Epithelial cell of proximal tubule (primary cell): ENCODE measurements around the gene MAGI2. TPM values are rescaled to one million over a fixed set of nuclear protein-coding genes. Genes with fewer than 3 reads are reported as not detected.

Source experiments
- DNase-seq: peaks from one replicate; pipeline ENCODE4 v3.0.0-alpha.2; 2011; ENCODE audit warnings: low read depth
- H3K4me3 ChIP-seq: 2 replicates; pipeline ENCODE4 v1.5.1; 2011; ENCODE audit warnings: low read depth, mild to moderate bottlenecking, low read length
- CTCF ChIP-seq: conservative IDR thresholded peaks from 2 replicates; pipeline ENCODE4 v1.5.1; 2012; ENCODE audit warnings: low read depth, mild to moderate bottlenecking, low read length
- total RNA-seq: library from RNA; depleted of rRNA; stranded (reverse); fragments of >200 nt; gene quantifications from 2 replicates; pipeline ENCODE4 v1.2.3, GENCODE V29; 2015

Gene MAGI2
- total RNA-seq, 1 donor from 2014 or later, result 0.92 TPM

DNA sequence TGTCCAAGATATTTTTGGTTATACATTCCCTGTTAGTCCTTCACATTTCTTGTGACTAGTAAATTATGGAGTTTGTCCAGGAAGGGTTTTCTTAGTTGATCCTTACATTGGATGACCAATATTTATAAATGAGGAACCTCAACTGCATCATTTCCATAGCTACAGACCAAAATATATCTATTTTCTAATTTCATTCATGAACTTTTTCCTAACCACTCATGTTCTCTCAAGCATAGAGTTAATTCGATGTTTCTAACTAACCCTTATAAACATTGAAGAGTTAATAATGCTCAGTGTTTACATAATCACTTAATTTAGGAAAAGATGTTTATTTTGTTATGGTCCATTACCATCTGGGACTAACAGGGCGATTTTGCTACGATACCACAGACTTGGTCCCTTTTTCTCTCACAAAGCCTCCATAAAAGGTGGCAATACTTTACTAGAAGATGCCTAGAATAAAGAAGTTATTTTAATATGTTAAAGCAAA is 591.0 kb downstream of the MAGI2 start:
- H3K4me3 ChIP-seq, result no peak overlapping the region
- no peak for DNase-seq
- TF ChIP-seq CTCF, result no peak

- no peak for TF ChIP-seq CTCF
- no peak for DNase-seq
Measured at GRCh38 chr7:78852951-78853350, 600.5 kb downstream of the MAGI2 start.

GRCh38 chr7:78850093-78850740 is 603.2 kb downstream of the MAGI2 start:
- TF ChIP-seq CTCF, result no peak
- no peak for DNase-seq
- H3K4me3 ChIP-seq, result no peak overlapping the region

More at GRCh38 chr7:78852951-78853350, 600.5 kb downstream of the MAGI2 start:
- no peak overlapping the region for H3K4me3 ChIP-seq

- no peak for TF ChIP-seq CTCF
Measured at GRCh38 chr7:78845155-78845554, 608.3 kb downstream of the MAGI2 start.

DNA sequence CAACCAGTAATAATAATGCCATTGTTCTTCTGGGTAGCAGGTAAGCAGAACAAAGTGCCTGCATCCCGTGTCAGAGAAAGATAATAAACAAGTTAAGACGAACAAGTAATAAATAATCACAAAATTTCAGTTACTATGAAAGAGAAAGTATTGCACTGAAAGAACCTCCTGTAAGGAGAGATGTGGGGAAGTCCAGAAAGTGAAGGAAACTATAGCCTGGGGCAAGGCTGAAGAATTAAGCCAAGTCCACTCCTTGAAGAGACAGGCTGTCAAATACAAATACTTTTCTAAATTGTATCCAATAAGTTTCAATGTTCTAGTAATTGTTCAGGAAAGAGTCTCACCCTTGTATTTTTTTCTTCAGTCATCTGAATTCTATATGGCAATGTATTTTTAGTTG is 611.4 kb downstream of the MAGI2 start:
- DNase-seq, result no peak
- no peak overlapping the region for H3K4me3 ChIP-seq
- TF ChIP-seq CTCF, result no peak

More at GRCh38 chr7:78845155-78845554, 608.3 kb downstream of the MAGI2 start:
- H3K4me3 ChIP-seq, result no peak overlapping the region
- no peak for DNase-seq

DNA sequence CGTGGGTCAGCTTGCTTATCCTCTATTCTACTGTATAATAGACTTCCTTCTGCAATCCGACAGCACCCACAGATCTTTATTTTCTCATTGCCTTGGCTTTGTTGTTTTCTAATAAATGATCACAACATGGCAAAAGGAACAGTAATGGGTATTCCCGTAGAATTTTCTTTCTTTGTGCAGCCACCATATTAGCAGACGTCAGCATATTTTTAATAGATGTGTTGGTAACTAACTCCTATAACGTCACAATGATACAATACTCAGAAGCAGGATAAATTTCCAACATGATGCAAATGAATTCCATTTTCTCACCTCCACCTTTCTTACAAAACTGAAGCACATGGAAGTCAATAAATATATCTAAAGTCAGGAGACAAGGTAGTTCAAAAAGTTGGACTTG is 617.6 kb downstream of the MAGI2 start:
- DNase-seq, result no peak
- no peak for TF ChIP-seq CTCF

GRCh38 chr7:78828317-78828716 is 625.1 kb downstream of the MAGI2 start:
- TF ChIP-seq CTCF, result no peak
- no peak for DNase-seq
- no peak overlapping the region for H3K4me3 ChIP-seq

More for the DNA sequence above, 617.6 kb downstream of the MAGI2 start:
- no peak overlapping the region for H3K4me3 ChIP-seq
